Naive thymus-derived CD8-positive, alpha-beta T cell (primary cell): Measurements from ENCODE around the gene PLAGL2. TPM values are rescaled to one million over a fixed set of nuclear protein-coding genes. Genes with fewer than 3 reads are reported as not detected.

Experiments
- ATAC-seq, 2 donors: fragments of 150-1000 bp; cut with Tn5 transposase in 1 of 2; sonication (Bioruptor Pico), chemical (Tn5 transposase) in 1 of 2; 1 replicate in 1 of 2; 2 replicates in 1 of 2; pipeline ENCODE4 v1.10.0; 2021; ENCODE audit warnings: mild to moderate bottlenecking in 2 of 2, moderate library complexity in 2 of 2
- POLR2A ChIA-PET: fragments of 350-600 bp; sonication (Branson Sonifier 250); formaldehyde crosslinking; loops from one replicate; lab custom pipeline; 2021; ENCODE audit warnings: antibody characterized with exemption; lab: Charles Lee
- DNase-seq, 10 donors: peaks; one replicate each; pipeline versions ENCODE4 v3.0.0 to v3.0.0-alpha.2; 2020 to 2022
- H3K27ac Mint-ChIP-seq, 10 donors: one replicate each; pipeline ENCODE4 v1.8.0; 2020 to 2022; ENCODE audit warnings: mild to moderate bottlenecking in 10 of 10, mixed read lengths in 10 of 10, moderate library complexity in 4 of 10, inconsistent platforms in 1 of 10
- H3K27me3 Mint-ChIP-seq, 5 donors: one replicate each; pipeline ENCODE4 v1.8.0; 2021 to 2022; ENCODE audit warnings: mixed read lengths in 5 of 5
- H3K36me3 Mint-ChIP-seq, 3 donors: one replicate each; pipeline ENCODE4 v1.8.0; 2020 to 2022; ENCODE audit warnings: mixed read lengths in 3 of 3, mild to moderate bottlenecking in 2 of 3, inconsistent platforms in 1 of 3
- H3K4me1 Mint-ChIP-seq, 4 donors: one replicate each; pipeline ENCODE4 v1.8.0; 2021 to 2022; ENCODE audit warnings: mixed read lengths in 4 of 4
- H3K4me3 Mint-ChIP-seq, 10 donors: one replicate each; pipeline ENCODE4 v1.8.0; 2020 to 2022; ENCODE audit warnings: mild to moderate bottlenecking in 10 of 10, mixed read lengths in 10 of 10, moderate library complexity in 6 of 10, inconsistent platforms in 1 of 10
- H3K9me3 Mint-ChIP-seq, 9 donors: one replicate each; pipeline ENCODE4 v1.8.0; 2020 to 2022; ENCODE audit warnings: mixed read lengths in 9 of 9, mild to moderate bottlenecking in 3 of 9, inconsistent platforms in 1 of 9, moderate library complexity in 1 of 9
- polyA plus RNA-seq, 3 donors: library from polyadenylated mRNA; unstranded; fragments of 300-500 nt; fragmentation: Illumina TruSeq; gene quantifications; one replicate each; pipeline ENCODE4 v1.2.3, GENCODE V29; 2021
- total RNA-seq, 8 experiments: library from RNA in 2 of 8; stranded (reverse) in 2 of 8; gene quantifications; one replicate each; pipeline ENCODE4 v1.2.3 and lab custom pipeline; 2021 to 2026

The PLAGL2 gene
- total and polyA plus RNA-seq, 5 experiments from 2014 or later, result 1.2 to 14.5 (median 4.2) TPM

DNA sequence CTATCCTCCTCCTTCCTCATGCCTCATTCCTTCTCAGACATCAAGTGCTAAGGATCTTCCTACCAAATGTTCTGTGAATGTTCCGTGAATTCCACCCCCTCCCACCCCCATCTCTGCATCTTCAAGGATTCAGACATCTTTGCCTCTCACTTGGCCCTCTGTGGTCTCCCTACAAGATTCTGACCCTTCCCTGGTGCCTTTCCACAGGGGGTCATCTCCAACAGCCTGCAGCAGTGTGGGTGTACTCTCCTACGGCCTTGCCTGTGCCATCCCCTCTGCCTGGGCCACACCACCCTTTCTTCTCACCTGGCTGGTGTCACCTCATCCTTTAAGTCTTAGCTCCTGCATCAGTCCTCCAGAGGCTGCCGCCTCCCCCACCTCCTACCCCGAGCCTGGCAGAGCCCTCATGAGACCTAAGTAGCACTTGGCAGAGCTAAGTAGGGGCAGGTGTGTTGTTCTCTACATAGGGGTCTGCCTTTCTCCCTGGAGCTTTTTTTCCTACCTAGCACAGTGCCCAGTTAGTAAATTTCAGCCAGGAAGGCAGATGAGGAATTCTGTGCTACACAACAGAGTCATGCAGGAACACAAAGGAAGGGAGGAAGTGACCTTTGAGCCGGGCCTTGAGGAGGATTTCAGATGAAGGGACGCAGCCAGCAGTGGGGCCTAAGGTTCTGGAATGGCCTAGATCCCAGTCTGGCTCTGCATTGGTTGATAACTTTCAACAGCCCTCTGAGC lies 55.0 kb downstream of the PLAGL2 start:
- Mint-ChIP-seq H3K27ac (peak overlapping the region in 3 of 10 donors; percentile 41 to 88 (median 74)), H3K27me3 (no peaks in the 10 kb centered on the region), H3K36me3 (peaks cover 0 to 83% (median 15%) of the 10 kb centered on the region in 3 donors), H3K4me1 (peaks cover 0 to 9% (median 5%) of the 10 kb centered on the region in 4 donors), H3K9me3 (no peaks in the 10 kb centered on the region), H3K4me3 (peak overlapping the region in 1 of 10 donors; percentile 56)
- POLR2A ChIA-PET, result no interaction called here
- DNase-seq (no peak), ATAC-seq (no peak)

- POLR2A ChIA-PET, result interaction anchor here (0.6 kb wide), 1 partner anchor 34 kb away, joined by 4 read pairs; no protein-coding TSS in a partner anchor
Measured at GRCh38 chr20:32150291-32150848, 57.2 kb downstream of the PLAGL2 start.

DNA sequence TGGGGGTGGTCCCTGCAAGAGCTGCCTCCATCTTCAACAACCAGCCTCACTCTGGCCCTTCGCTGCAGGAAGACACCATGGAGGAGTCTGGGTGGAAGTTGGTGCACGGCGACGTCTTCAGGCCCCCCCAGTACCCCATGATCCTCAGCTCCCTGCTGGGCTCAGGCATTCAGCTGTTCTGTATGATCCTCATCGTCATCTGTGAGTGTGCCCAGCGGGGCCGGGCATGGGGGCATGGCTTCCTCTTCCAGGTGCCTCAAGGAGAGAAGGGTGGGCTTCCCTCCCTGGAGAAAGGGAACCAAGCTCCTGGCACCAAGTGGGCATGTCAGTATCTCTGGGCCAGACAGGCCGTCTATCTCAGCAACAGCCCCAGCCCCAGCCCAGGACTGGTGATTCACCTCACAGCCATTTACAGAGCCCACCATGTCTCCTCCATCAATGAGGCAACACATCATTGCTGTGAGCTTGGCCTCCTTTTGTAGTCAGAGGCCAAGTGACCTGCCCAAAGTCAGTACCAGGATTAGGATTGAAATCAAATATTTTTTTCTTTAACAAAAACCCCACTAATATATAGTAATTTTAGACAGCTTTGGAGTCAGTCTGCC lies 57.9 kb downstream of the PLAGL2 start:
- POLR2A ChIA-PET, result no interaction called here
- H3K27ac Mint-ChIP-seq, result no peak overlapping the region
- H3K27me3 Mint-ChIP-seq, result no peaks in the 10 kb centered on the region
- no peak overlapping the region for H3K4me3 Mint-ChIP-seq
- H3K36me3 Mint-ChIP-seq, result peaks cover 0 to 91% (median 26%) of the 10 kb centered on the region in 3 donors
- no peak for DNase-seq
- peaks cover 0 to 5% (median under 1%) of the 10 kb centered on the region in 4 donors for H3K4me1 Mint-ChIP-seq
- H3K9me3 Mint-ChIP-seq, result no peaks in the 10 kb centered on the region
- ATAC-seq, result no peak

More at GRCh38 chr20:32150291-32150848, 57.2 kb downstream of the PLAGL2 start:
- H3K9me3 Mint-ChIP-seq, result no peaks in the 10 kb centered on the region
- no peak for ATAC-seq
- H3K4me3 Mint-ChIP-seq, result no peak overlapping the region
- peaks cover 0 to 9% (median 5%) of the 10 kb centered on the region in 4 donors for H3K4me1 Mint-ChIP-seq
- peaks cover 0 to 91% (median 21%) of the 10 kb centered on the region in 3 donors for H3K36me3 Mint-ChIP-seq
- H3K27me3 Mint-ChIP-seq, result no peaks in the 10 kb centered on the region
- peak overlapping the region in 1 of 10 donors; percentile 53 for H3K27ac Mint-ChIP-seq
- no peak for DNase-seq

- peak overlapping the region in 3 of 10 donors; percentile 14 to 40 (median 40) for H3K27ac Mint-ChIP-seq
- H3K36me3 Mint-ChIP-seq, result peaks cover 0 to 94% (median 29%) of the 10 kb centered on the region in 3 donors
- no peaks in the 10 kb centered on the region for H3K27me3 Mint-ChIP-seq
- H3K4me3 Mint-ChIP-seq, result no peak overlapping the region
- H3K4me1 Mint-ChIP-seq, result peaks cover 0 to 3% (median 0%) of the 10 kb centered on the region in 4 donors
- no peaks in the 10 kb centered on the region for H3K9me3 Mint-ChIP-seq
- no peak for DNase-seq
- POLR2A ChIA-PET, result no interaction called here
- no peak for ATAC-seq
Measured at GRCh38 chr20:32144898-32145662, 62.5 kb downstream of the PLAGL2 start.

DNA sequence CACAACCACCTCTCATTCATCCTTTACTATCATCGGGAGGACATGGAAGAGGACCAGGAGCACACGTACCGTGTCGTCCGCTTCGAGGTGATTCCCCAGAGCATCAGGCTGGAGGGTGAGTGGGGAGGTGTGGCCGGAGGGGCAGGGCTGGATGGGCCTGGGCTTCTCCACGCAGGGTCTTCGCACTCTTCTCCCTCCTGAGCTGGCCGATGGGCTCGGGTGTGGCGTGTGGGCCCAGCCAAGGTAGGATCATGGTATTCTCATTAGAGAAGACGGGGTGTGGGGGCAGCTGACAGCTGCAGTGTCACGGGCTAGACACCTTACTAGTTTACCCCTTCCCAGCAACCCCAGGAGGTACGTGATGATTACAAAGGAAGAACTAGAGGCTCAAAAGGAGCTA lies 64.6 kb downstream of the PLAGL2 start:
- H3K9me3 Mint-ChIP-seq, result no peaks in the 10 kb centered on the region
- no peak for DNase-seq
- H3K36me3 Mint-ChIP-seq, result peaks cover 4 to 95% (median 25%) of the 10 kb centered on the region in 3 donors
- no peak overlapping the region for H3K27ac Mint-ChIP-seq
- H3K27me3 Mint-ChIP-seq, result no peaks in the 10 kb centered on the region
- H3K4me1 Mint-ChIP-seq, result peaks cover 0 to 11% (median 3%) of the 10 kb centered on the region in 4 donors
- ATAC-seq, result no peak
- H3K4me3 Mint-ChIP-seq, result no peak overlapping the region
- POLR2A ChIA-PET, result no interaction called here

Other genes starting within 250 kb of the PLAGL2 start
- not detected for gene XKR7, start 239.6 kb downstream of the PLAGL2 start, total RNA-seq
- gene XKR7, start 239.6 kb downstream of the PLAGL2 start, polyA plus RNA-seq, result not detected
- gene CCM2L, start 197.3 kb downstream of the PLAGL2 start, total RNA-seq, result not detected
- not detected for gene CCM2L, start 197.3 kb downstream of the PLAGL2 start, polyA plus RNA-seq
- gene HCK, start 155.5 kb downstream of the PLAGL2 start, total RNA-seq, result under 1 TPM; 0.71 to 0.86 TPM
- under 1 TPM in 2 of 3 donors, not detected in 1; 0.24 to 0.35 TPM for gene HCK, start 155.5 kb downstream of the PLAGL2 start, polyA plus RNA-seq
- 10 to 100 TPM; 42.6 to 44.3 TPM for gene TM9SF4, start 98.0 kb downstream of the PLAGL2 start, total RNA-seq
- 10 to 100 TPM; 31.5 to 43.4 (median 33.3) TPM for gene TM9SF4, start 98.0 kb downstream of the PLAGL2 start, polyA plus RNA-seq
- 10 to 100 TPM; 15.4 to 21.8 TPM for gene POFUT1, start 137 bp upstream of the PLAGL2 start, total RNA-seq
- 10 to 100 TPM; 10.7 to 15.0 (median 12.2) TPM for gene POFUT1, start 137 bp upstream of the PLAGL2 start, polyA plus RNA-seq
- gene KIF3B, start 69.9 kb upstream of the PLAGL2 start, total RNA-seq, result 10 to 100 TPM in 1 of 2 experiments, 1 to 10 TPM in 1; 9.5 to 11.4 TPM
- 1 to 10 TPM; 2.2 to 3.2 (median 2.2) TPM for gene KIF3B, start 69.9 kb upstream of the PLAGL2 start, polyA plus RNA-seq
- gene ASXL1, start 150.6 kb upstream of the PLAGL2 start, total RNA-seq, result 100 to 1,000 TPM; 147 to 149 TPM
- 10 to 100 TPM; 15.2 to 20.1 (median 18.4) TPM for gene ASXL1, start 150.6 kb upstream of the PLAGL2 start, polyA plus RNA-seq